Upper lobe of right lung (tissue), 1 donor: Measurements from ENCODE around the gene CHD2. TPM values are rescaled to one million over a fixed set of nuclear protein-coding genes. Genes with fewer than 3 reads are reported as not detected.

Experiments used
- ATAC-seq: fragments of 200-7000 bp; cut with Tn5 transposase; one replicate; pipeline ENCODE4 v1.9.1; 2020; ENCODE audit warnings: mild to moderate bottlenecking, moderate library complexity
- DNase-seq: peaks from one replicate; pipeline ENCODE4 v3.0.0-alpha.2; 2020
- H3K27ac ChIP-seq: fragments of 200-600 bp; one replicate; pipeline ENCODE4 v1.8.0; 2022
- H3K27me3 ChIP-seq: fragments of 200-600 bp; one replicate; pipeline ENCODE4 v1.8.0; 2022; ENCODE audit warnings: mild to moderate bottlenecking
- H3K36me3 ChIP-seq: fragments of 200-600 bp; one replicate; pipeline ENCODE4 v1.8.0; 2022
- H3K4me1 ChIP-seq: fragments of 200-600 bp; one replicate; pipeline ENCODE4 v1.8.0; 2022
- H3K4me3 ChIP-seq: fragments of 200-600 bp; one replicate; pipeline ENCODE4 v1.8.0; 2022; ENCODE audit warnings: mild to moderate bottlenecking
- H3K9me3 ChIP-seq: fragments of 200-600 bp; one replicate; pipeline ENCODE4 v1.8.0; 2022
- CTCF ChIP-seq: fragments of 200-600 bp; IDR thresholded peaks from one replicate; pipeline ENCODE4 v1.8.0; 2022; ENCODE audit warnings: antibody characterized with exemption
- intact Hi-C: fragments of 100-400 bp; cut with DNase I; formaldehyde crosslinking; loops from one replicate; pipeline ENCODE4 v1.11.0; 2022
- total RNA-seq: library from RNA; stranded (reverse); fragmentation: NEBNext Ultra II Directional; extraction: Animal tissue kit (Norgen Biotek cat#: 25700); gene quantifications from one replicate; pipeline ENCODE4 v1.2.1, GENCODE V29; 2021
- donor health status: DM: no; HTN: yes; CAD: no; lungs with severe emphysema.

Gene CHD2
- total RNA-seq, 1 donor from 2014 or later: 161 TPM

- intact Hi-C loops: no loop called here
- H3K27me3 ChIP-seq: no peaks in the 10 kb centered on the region
- H3K36me3 ChIP-seq: peaks cover 99% of the 10 kb centered on the region
- no peak overlapping the region for H3K4me3 ChIP-seq
- no peak overlapping the region for H3K27ac ChIP-seq
- H3K9me3 ChIP-seq: no peaks in the 10 kb centered on the region
- DNase-seq (no peak), ATAC-seq (no peak)
- TF ChIP-seq CTCF: no peak
- H3K4me1 ChIP-seq: no peaks in the 10 kb centered on the region
Measured at GRCh38 chr15:92979011-92979701, 79.0 kb downstream of the CHD2 start.

GRCh38 chr15:92981333-92981732 lies 81.2 kb downstream of the CHD2 start:
- Histone ChIP-seq H3K4me1 (no peaks in the 10 kb centered on the region), H3K27ac (no peak overlapping the region), H3K27me3 (no peaks in the 10 kb centered on the region), H3K9me3 (no peaks in the 10 kb centered on the region), H3K4me3 (no peak overlapping the region), H3K36me3 (peaks cover 99% of the 10 kb centered on the region)
- intact Hi-C loops: no loop called here
- no peak for ATAC-seq
- DNase-seq: no peak
- TF ChIP-seq CTCF: no peak

GRCh38 chr15:92984161-92984560 lies 84.0 kb downstream of the CHD2 start:
- Histone ChIP-seq H3K4me1 (no peaks in the 10 kb centered on the region), H3K9me3 (no peaks in the 10 kb centered on the region), H3K27ac (no peak overlapping the region), H3K27me3 (no peaks in the 10 kb centered on the region), H3K4me3 (no peak overlapping the region), H3K36me3 (peaks cover 98% of the 10 kb centered on the region)
- ATAC-seq (no peak), DNase-seq (no peak)
- TF ChIP-seq CTCF: no peak
- intact Hi-C loops: no loop called here

GRCh38 chr15:92989470-92989869 lies 89.3 kb downstream of the CHD2 start:
- no peak for TF ChIP-seq CTCF
- ATAC-seq (peak; percentile 48), DNase-seq (no peak)
- Histone ChIP-seq H3K27me3 (no peaks in the 10 kb centered on the region), H3K36me3 (peaks cover 98% of the 10 kb centered on the region), H3K27ac (no peak overlapping the region), H3K9me3 (no peaks in the 10 kb centered on the region), H3K4me1 (no peaks in the 10 kb centered on the region), H3K4me3 (no peak overlapping the region)
- intact Hi-C loops: no loop called here

- TF ChIP-seq CTCF: no peak
- Histone ChIP-seq H3K9me3 (no peaks in the 10 kb centered on the region), H3K4me3 (no peak overlapping the region), H3K27me3 (no peaks in the 10 kb centered on the region), H3K36me3 (peaks cover 98% of the 10 kb centered on the region), H3K4me1 (no peaks in the 10 kb centered on the region), H3K27ac (no peak overlapping the region)
- no peak for ATAC-seq
- DNase-seq: no peak
- intact Hi-C loops: loop anchor here (10.0 kb wide), 1 partner anchor 45 kb away; no protein-coding TSS in a partner anchor
Measured at GRCh38 chr15:92990031-92990430, 89.9 kb downstream of the CHD2 start.
